Tibial nerve (tissue), 4 donors: ENCODE results near the gene ATP1B1.

Experiments
- CTCF ChIP-seq, 5 experiments: fragments of 200-600 bp in 3 of 5; fragments of 450-650 bp in 2 of 5; sonication (generic) in 3 of 5; IDR thresholded peaks; one replicate each; pipeline ENCODE4 v1.5.1; 2016 to 2019; ENCODE audit warnings: antibody characterized with exemption in 5 of 5, mild to moderate bottlenecking in 3 of 5, moderate library complexity in 2 of 5
- EP300 ChIP-seq, 2 donors: sonication (generic); formaldehyde crosslinking; IDR thresholded peaks; one replicate each; pipeline ENCODE4 v1.6.1; 2017; ENCODE audit warnings: antibody characterized with exemption in 2 of 2, mild to moderate bottlenecking in 1 of 2
- POLR2A ChIP-seq, 2 donors: fragments of 450-650 bp; IDR thresholded peaks; one replicate each; pipeline ENCODE4 v1.6.1; 2017; ENCODE audit warnings: antibody characterized with exemption in 2 of 2, mild to moderate bottlenecking in 2 of 2, moderate library complexity in 2 of 2

GRCh38 chr1:169111472-169111871 is 5.0 kb downstream of the ATP1B1 start:
- TF ChIP-seq CTCF (IDR thresholded peaks at IDR 0.05) = no peak
- no peak for TF ChIP-seq POLR2A (IDR thresholded peaks at IDR 0.05)
- no peak for TF ChIP-seq EP300 (IDR thresholded peaks at IDR 0.05)
